PC-3 (cell line): ENCODE measurements around the gene IBA57.
"Not testable (repeated sequence)": the region's sequence is repeated elsewhere in the genome, so short reads cannot be mapped to it uniquely, and the experiment has no call there.

Source experiments
- CTCF ChIP-seq: fragments of 300-600 bp; sonication (generic); conservative IDR thresholded peaks from 2 replicates; pipeline ENCODE4 v1.5.1; 2017; ENCODE audit warnings: antibody characterized with exemption, low read depth, mild to moderate bottlenecking, low read length
- EZH2 ChIP-seq: fragments of 300-600 bp; sonication (generic); IDR thresholded peaks from one replicate; pipeline ENCODE4 v1.6.1; 2017; ENCODE audit warnings: antibody characterized with exemption, mild to moderate bottlenecking, low read length; ENCODE audit not compliant: unreplicated experiment
- EZH2phosphoT487 ChIP-seq: fragments of 300-600 bp; sonication (generic); IDR thresholded peaks from 2 replicates; pipeline ENCODE4 v1.6.1; 2018; ENCODE audit warnings: mild to moderate bottlenecking, antibody characterized with exemption, low read length, borderline replicate concordance

- not testable (repeated sequence) for TF ChIP-seq CTCF, EZH2, EZH2phosphoT487
These were observed 22.6 kb downstream of the IBA57 start for GRCh38 chr1:228188249-228188648.
